ENCODE data around the gene ZNF845. TPM values are rescaled to one million over a fixed set of nuclear protein-coding genes. Genes with fewer than 3 reads are reported as not detected.

Gene ZNF845
- total RNA-seq, 2 donors from 2014 or later: 6.5 to 7.8 TPM

GRCh38 chr19:53365134-53365898, 31.8 kb downstream of the ZNF845 start, which contains the start of gene ZNF525:
Gene ZNF525, plus strand, starts transcription at chr19:53365705. Its CDS starts 6,577 bp downstream, at chr19:53372282.
- Histone ChIP-seq H3K27ac (peak within 1 kb of the TSS; percentile 73 to 88), H3K27me3 (replicated peaks; ENCODE audit: insufficient read depth) (no peaks in the 10 kb centered on the region), H3K4me3 (peak within 1 kb of the TSS; percentile 55 to 65), H3K9me3 (no peaks in the 10 kb centered on the region), H3K4me1 (replicated peaks) (peaks cover 4% of the 10 kb centered on the region), H3K36me3 (no peaks in the 10 kb centered on the region)
- TF ChIP-seq CTCF (IDR thresholded peaks at IDR 0.05) (peak in 2 of 4 experiments; percentile 4 to 26), POLR2AphosphoS5 (IDR thresholded peaks at IDR 0.05) (peak; percentile 90), POLR2A (IDR thresholded peaks at IDR 0.05) (peak; percentile 68)
- intact Hi-C loops (cut with DNase I): loop anchor here (2.0 kb wide), 1 partner anchor 29 kb away; the partner anchor contains the start of gene ZNF765
- peak; percentile 91 for DNase-seq (ENCODE audit: low spot score)
- 1% methylated on average over 45 of the region's 45 CpGs for WGBS

- WGBS: 0% methylated on average over 24 of the region's 32 CpGs
Measured at GRCh38 chr19:53365899-53366493, 32.4 kb downstream of the ZNF845 start.

GRCh38 chr19:53372196-53372595, 38.6 kb downstream of the ZNF845 start:
- no peaks in the 10 kb centered on the region for H3K27me3 ChIP-seq (replicated peaks; ENCODE audit: insufficient read depth)
- TF ChIP-seq CTCF (IDR thresholded peaks at IDR 0.05) (no peak), POLR2AphosphoS5 (IDR thresholded peaks at IDR 0.05) (peak; percentile 47)
- peak overlapping the region; percentile 42 to 44 for H3K27ac ChIP-seq
- H3K36me3 ChIP-seq: no peaks in the 10 kb centered on the region
- no peak for DNase-seq (ENCODE audit: low spot score)
- H3K4me1 ChIP-seq (replicated peaks): peaks cover under 1% of the 10 kb centered on the region
- WGBS: 69% methylated on average over 4 of the region's 4 CpGs
- H3K4me3 ChIP-seq: no peak overlapping the region
- intact Hi-C loops (cut with DNase I): no loop called here
- no peaks in the 10 kb centered on the region for H3K9me3 ChIP-seq

More at GRCh38 chr19:53365899-53366493, 32.4 kb downstream of the ZNF845 start:
- intact Hi-C loops (cut with DNase I): loop anchor here (2.0 kb wide), 1 partner anchor 29 kb away; the partner anchor contains the start of gene ZNF765
- TF ChIP-seq POLR2AphosphoS5 (IDR thresholded peaks at IDR 0.05) (no peak), POLR2A (IDR thresholded peaks at IDR 0.05) (no peak), CTCF (IDR thresholded peaks at IDR 0.05) (no peak)
- peaks cover 4% of the 10 kb centered on the region for H3K4me1 ChIP-seq (replicated peaks)
- H3K27me3 ChIP-seq (replicated peaks; ENCODE audit: insufficient read depth): no peaks in the 10 kb centered on the region
- peak; percentile 5 for DNase-seq (ENCODE audit: low spot score)
- no peaks in the 10 kb centered on the region for H3K9me3 ChIP-seq
- H3K27ac ChIP-seq: peak overlapping the region; percentile 73 to 88
- H3K4me3 ChIP-seq: peak overlapping the region; percentile 55 to 65
- H3K36me3 ChIP-seq: no peaks in the 10 kb centered on the region

- H3K4me3 ChIP-seq: no peak overlapping the region
- TF ChIP-seq CTCF (IDR thresholded peaks at IDR 0.05) (no peak), POLR2AphosphoS5 (IDR thresholded peaks at IDR 0.05) (no peak), POLR2A (IDR thresholded peaks at IDR 0.05) (no peak)
- no peaks in the 10 kb centered on the region for H3K36me3 ChIP-seq
- no peak overlapping the region for H3K27ac ChIP-seq
- H3K4me1 ChIP-seq (replicated peaks): no peaks in the 10 kb centered on the region
- intact Hi-C loops (cut with DNase I): no loop called here
- WGBS: 59% methylated on average over 3 of the region's 3 CpGs
- H3K27me3 ChIP-seq (replicated peaks; ENCODE audit: insufficient read depth): no peaks in the 10 kb centered on the region
- DNase-seq (ENCODE audit: low spot score): no peak
- no peaks in the 10 kb centered on the region for H3K9me3 ChIP-seq
Measured at GRCh38 chr19:53374288-53374687, 40.7 kb downstream of the ZNF845 start.
